Renal cortical epithelial cell (primary cell): Measurements from ENCODE around the gene ZNF14. TPM values are rescaled to one million over a fixed set of nuclear protein-coding genes. Genes with fewer than 3 reads are reported as not detected.

Experiments
- total RNA-seq: library from RNA; depleted of rRNA; stranded (reverse); fragments of >200 nt; gene quantifications from 2 replicates; pipeline ENCODE4 v1.2.3, GENCODE V29; 2014

The ZNF14 gene
- total RNA-seq, 1 donor from 2014 or later, result 12.4 TPM

Other genes with a start within 250 kb of the ZNF14 start
- gene TSSK6, start 217.6 kb downstream of the ZNF14 start, total RNA-seq, result 0.69 and 3.0 TPM in 2 replicates
- 147 and 201 TPM in 2 replicates for gene NDUFA13, start 216.9 kb downstream of the ZNF14 start, total RNA-seq
- gene YJEFN3, start 204.2 kb downstream of the ZNF14 start, total RNA-seq, result 0.50 and 0.69 TPM in 2 replicates
- 0.60 TPM in 1 of 2 replicates, not detected in the other for gene CILP2, start 194.8 kb downstream of the ZNF14 start, total RNA-seq
- 1.7 and 2.6 TPM in 2 replicates for gene PBX4, start 114.4 kb downstream of the ZNF14 start, total RNA-seq
- gene LPAR2, start 104.9 kb downstream of the ZNF14 start, total RNA-seq, result 8.5 and 14.9 TPM in 2 replicates
- gene GMIP, start 89.5 kb downstream of the ZNF14 start, total RNA-seq, result 15.8 and 18.7 TPM in 2 replicates
- gene ATP13A1, start 69.4 kb downstream of the ZNF14 start, total RNA-seq, result 88.0 and 171 TPM in 2 replicates
- 10.8 and 20.1 TPM in 2 replicates for gene ZNF101, start 64.3 kb downstream of the ZNF14 start, total RNA-seq
- gene ZNF506, start 88.6 kb upstream of the ZNF14 start, total RNA-seq, result 20.8 and 38.4 TPM in 2 replicates
- gene ZNF253, start 132.8 kb upstream of the ZNF14 start, total RNA-seq, result 5.0 and 14.7 TPM in 2 replicates
- 10.0 and 14.9 TPM in 2 replicates for gene ZNF93, start 167.8 kb upstream of the ZNF14 start, total RNA-seq